Measurements from ENCODE around the gene GCAT. TPM values are rescaled to one million over a fixed set of nuclear protein-coding genes. Genes with fewer than 3 reads are reported as not detected.
A peak's percentile ranks its signal among the peaks of the same experiment; 100 is the strongest.

GCAT gene
- total and polyA plus RNA-seq, 10 of the 15 experiments (the other 5 are each of a cell fraction or from before 2014, with no cell fraction given): 0.95 to 34.3 (median 15.3) TPM

DNA sequence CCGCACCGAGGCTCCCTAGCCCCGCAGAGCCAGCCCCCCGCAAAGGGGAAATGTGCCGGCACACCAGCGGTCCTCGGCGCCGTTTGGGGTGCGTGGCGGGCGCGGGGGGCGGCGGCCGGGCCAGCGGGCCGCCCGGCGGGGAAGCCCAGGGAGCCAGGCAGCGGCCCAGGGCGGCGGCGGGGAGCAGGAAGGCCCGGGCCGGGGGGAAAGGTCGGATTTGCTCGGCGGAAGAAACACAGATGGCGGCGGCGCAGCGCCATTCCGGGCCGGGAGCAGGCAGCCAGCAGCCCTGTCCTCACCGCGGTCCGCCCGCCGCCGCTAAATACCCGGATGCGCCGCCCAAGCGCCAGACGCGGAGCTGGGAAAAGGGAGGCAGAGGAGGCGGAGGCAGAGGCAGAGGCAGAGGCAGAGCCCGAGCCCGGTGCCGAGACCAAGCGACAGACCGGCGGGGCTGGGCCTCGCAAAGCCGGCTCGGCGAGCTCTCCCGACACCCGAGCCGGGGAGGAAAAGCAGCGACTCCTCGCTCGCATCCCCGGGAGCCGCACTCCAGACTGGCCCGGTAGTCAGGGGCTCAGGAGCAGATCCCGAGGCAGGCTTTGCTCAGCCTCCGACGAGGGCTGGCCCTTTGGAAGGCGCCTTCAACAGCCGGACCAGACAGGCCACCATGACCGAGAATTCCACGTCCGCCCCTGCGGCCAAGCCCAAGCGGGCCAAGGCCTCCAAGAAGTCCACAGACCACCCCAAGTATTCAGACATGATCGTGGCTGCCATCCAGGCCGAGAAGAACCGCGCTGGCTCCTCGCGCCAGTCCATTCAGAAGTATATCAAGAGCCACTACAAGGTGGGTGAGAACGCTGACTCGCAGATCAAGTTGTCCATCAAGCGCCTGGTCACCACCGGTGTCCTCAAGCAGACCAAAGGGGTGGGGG lies 2.6 kb upstream of the GCAT start:
- DNase-seq (ENCODE audit: low read depth, low spot score): no peak
- Histone ChIP-seq H3K9me3 (replicated peaks; ENCODE audit: control insufficient read depth, insufficient read depth, low read length) (no peaks in the 10 kb centered on the region; the same call in 2 of the 3 replicates), H3K4me1 (ENCODE audit: control insufficient read depth, insufficient read depth, low read length) (peaks cover 7% of the 10 kb centered on the region), H3K9ac (ENCODE audit: control insufficient read depth, insufficient read depth, low read length) (peak overlapping the region; percentile 32; the same call in 1 of the 2 replicates), H3K4me3 (peak overlapping the region; percentile 27; the same call in 1 of the 2 replicates), H3K27ac (ENCODE audit: control insufficient read depth, insufficient read depth) (no peak overlapping the region), H2AFZ (ENCODE audit: control insufficient read depth, low read depth, low read length) (peak overlapping the region; percentile 39), H3K36me3 (ENCODE audit: control insufficient read depth in 2 of 2, insufficient read depth in 2 of 2, low read length in 1 of 2) (no peaks in the 10 kb centered on the region), H3K79me2 (ENCODE audit: control insufficient read depth, insufficient read depth, low read length) (no peaks in the 10 kb centered on the region), H3K27me3 (replicated peaks in 1 of 2; ENCODE audit: control insufficient read depth in 2 of 2, insufficient read depth in 2 of 2, low read length in 1 of 2) (peaks cover 12 to 34% of the 10 kb centered on the region in 2 experiments), H3K4me2 (ENCODE audit: control insufficient read depth, insufficient read depth) (peak overlapping the region; percentile 62), H4K20me1 (ENCODE audit: control insufficient read depth, insufficient read depth) (no peaks in the 10 kb centered on the region)
- RAD21 ChIA-PET (ENCODE audit: unreplicated experiment): no interaction called here
- 15% methylated on average over 67 of the region's 87 CpGs for WGBS (ENCODE audit: insufficient coverage, insufficient replicate concordance, low lambda C conversion rate, missing lambda C conversion rate)
- POLR2A ChIA-PET: no interaction called here
- intact Hi-C loops (cut with micrococcal nuclease; ENCODE audit: unreplicated experiment) (no loop called here), in situ Hi-C loops (cut with MboI) (no loop called here)
- FAIRE-seq: no peak
- SMC1A ChIA-PET (ENCODE audit: uncharacterized antibody, unreplicated experiment): no interaction called here
- no peak for ATAC-seq
- CTCF ChIA-PET: no interaction called here
- BruUV-seq (replicated peaks): TSS peak; percentile 66
- TF ChIP-seq CBX5 (IDR thresholded peaks at IDR 0.05; ENCODE audit: low read depth): no peak
- TF ChIP-seq EGR1 (IDR thresholded peaks at IDR 0.05; ENCODE audit: borderline replicate concordance in 1 of 2, low read depth in 2 of 2, low read length in 2 of 2): peak in 1 of 2 experiments; percentile 16; a peak in 1 of 3 replicates
- TF ChIP-seq IKZF2 (IDR thresholded peaks at IDR 0.05): no peak
- TF ChIP-seq POLR2AphosphoS5 (IDR thresholded peaks at IDR 0.05; ENCODE audit: low read length): peak; percentile 47; the same call in 1 of the 2 replicates
- TF ChIP-seq, protein P1, sequence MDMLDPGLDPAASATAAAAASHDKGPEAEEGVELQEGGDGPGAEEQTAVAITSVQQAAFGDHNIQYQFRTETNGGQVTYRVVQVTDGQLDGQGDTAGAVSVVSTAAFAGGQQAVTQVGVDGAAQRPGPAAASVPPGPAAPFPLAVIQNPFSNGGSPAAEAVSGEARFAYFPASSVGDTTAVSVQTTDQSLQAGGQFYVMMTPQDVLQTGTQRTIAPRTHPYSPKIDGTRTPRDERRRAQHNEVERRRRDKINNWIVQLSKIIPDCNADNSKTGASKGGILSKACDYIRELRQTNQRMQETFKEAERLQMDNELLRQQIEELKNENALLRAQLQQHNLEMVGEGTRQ (IDR thresholded peaks at IDR 0.05; ENCODE audit: borderline replicate concordance, low read depth, low read length): no peak
- TF ChIP-seq SMC3 (IDR thresholded peaks at IDR 0.05; ENCODE audit: borderline replicate concordance, low read length): no peak
- TF ChIP-seq NFIC (IDR thresholded peaks at IDR 0.05; ENCODE audit: low read depth, low read length): no peak
- TF ChIP-seq SP1 (IDR thresholded peaks at IDR 0.05; ENCODE audit: low read depth, low read length): no peak
- TF ChIP-seq CEBPB (IDR thresholded peaks at IDR 0.05; ENCODE audit: borderline replicate concordance in 1 of 2, low read depth in 2 of 2, low read length in 2 of 2): no peak
- TF ChIP-seq, protein P2, sequence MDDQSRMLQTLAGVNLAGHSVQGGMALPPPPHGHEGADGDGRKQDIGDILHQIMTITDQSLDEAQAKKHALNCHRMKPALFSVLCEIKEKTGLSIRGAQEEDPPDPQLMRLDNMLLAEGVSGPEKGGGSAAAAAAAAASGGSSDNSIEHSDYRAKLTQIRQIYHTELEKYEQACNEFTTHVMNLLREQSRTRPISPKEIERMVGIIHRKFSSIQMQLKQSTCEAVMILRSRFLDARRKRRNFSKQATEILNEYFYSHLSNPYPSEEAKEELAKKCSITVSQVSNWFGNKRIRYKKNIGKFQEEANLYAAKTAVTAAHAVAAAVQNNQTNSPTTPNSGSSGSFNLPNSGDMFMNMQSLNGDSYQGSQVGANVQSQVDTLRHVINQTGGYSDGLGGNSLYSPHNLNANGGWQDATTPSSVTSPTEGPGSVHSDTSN (IDR thresholded peaks at IDR 0.05; ENCODE audit: insufficient replicate concordance, low read depth, low read length): no peak
- 0 out of 2 replicates have a peak, but pooled peaks have one; percentile 8 for TF ChIP-seq CREB1 (IDR thresholded peaks at IDR 0.05; ENCODE audit: low read depth)
- TF ChIP-seq YY1 (IDR thresholded peaks at IDR 0.05; ENCODE audit: low read depth, low read length): peak; percentile 74
- no peak for TF ChIP-seq ETV6 (conservative IDR thresholded peaks at IDR 0.05 in 1 of 2, IDR thresholded peaks at IDR 0.05 in 1 of 2; ENCODE audit: borderline replicate concordance in 1 of 2, low read depth in 1 of 2)
- TF ChIP-seq CTCF (IDR thresholded peaks at IDR 0.05 in 2 of 3, conservative IDR thresholded peaks at IDR 0.05 in 1 of 3; ENCODE audit: control insufficient read depth in 2 of 3, extremely low read depth in 1 of 3, insufficient read depth in 1 of 3, low read depth in 3 of 3, low read length in 3 of 3): no peak
- TF ChIP-seq IKZF1 (conservative IDR thresholded peaks at IDR 0.05): 0 out of 2 replicates have a peak, but pooled peaks have one; percentile 36
- no peak for TF ChIP-seq SREBF2 (IDR thresholded peaks at IDR 0.05; ENCODE audit: low read length)
- TF ChIP-seq STAT1 (conservative IDR thresholded peaks at IDR 0.05): no peak
- no peak for TF ChIP-seq RFX5 (IDR thresholded peaks at IDR 0.05; ENCODE audit: low read depth, low read length)
- no peak for TF ChIP-seq MYB (IDR thresholded peaks at IDR 0.05; ENCODE audit: borderline replicate concordance, low read depth, low read length)
- no peak for TF ChIP-seq FOS (IDR thresholded peaks at IDR 0.05; ENCODE audit: borderline replicate concordance, extremely low read depth, insufficient read length)

Data from GM12878 (cell line).